ENCODE measurements around the gene SOX13. TPM values are rescaled to one million over a fixed set of nuclear protein-coding genes. Genes with fewer than 3 reads are reported as not detected.
"Not testable (repeated sequence)": the region's sequence is repeated elsewhere in the genome, so short reads cannot be mapped to it uniquely, and the experiment has no call there.

The SOX13 gene
- polyA plus RNA-seq, 3 donors, result 0.52 TPM; not detected in 2

- H3K9ac ChIP-seq (ENCODE audit: insufficient read depth, low read length, poor library complexity, severe bottlenecking), result no peak overlapping the region
- no peak overlapping the region for H3K4me3 ChIP-seq (replicated peaks in 1 of 3; ENCODE audit: low read depth in 2 of 3, low read length in 3 of 3)
- no peaks in the 10 kb centered on the region for H3K9me3 Mint-ChIP-seq
- H3K36me3 ChIP-seq (replicated peaks in 1 of 2; ENCODE audit: control insufficient read depth in 1 of 2, insufficient read depth in 2 of 2, low read length in 2 of 2), result no peaks in the 10 kb centered on the region
- peaks cover 4 to 14% of the 10 kb centered on the region in 2 donors for H3K27me3 ChIP-seq (ENCODE audit: control insufficient read depth in 2 of 2, insufficient read depth in 2 of 2, low read length in 2 of 2)
- peaks cover 12 to 22% (median 17%) of the 10 kb centered on the region in 3 donors for H3K27me3 Mint-ChIP-seq (ENCODE audit: low read depth in 3 of 3)
- no peak overlapping the region for H3K27ac Mint-ChIP-seq
- H3K27ac ChIP-seq (ENCODE audit: low read depth in 1 of 2, low read length in 2 of 2), result no peak overlapping the region
- H4K20me1 ChIP-seq (ENCODE audit: insufficient read depth, low read length), result no peaks in the 10 kb centered on the region
- H2AFZ ChIP-seq (ENCODE audit: insufficient read depth, low read depth, low read length, poor library complexity, severe bottlenecking), result no peak overlapping the region
- DNase-seq, result no peak
- no peak overlapping the region for H3K4me2 ChIP-seq (replicated peaks; ENCODE audit: extremely low read depth, low read length, poor library complexity, severe bottlenecking)
- 96% methylated on average over 3 of the region's 4 CpGs for WGBS (ENCODE audit: insufficient coverage)
- no peaks in the 10 kb centered on the region for H3K79me2 ChIP-seq (ENCODE audit: insufficient read depth, low read length)
- no peaks in the 10 kb centered on the region for H3K9me3 ChIP-seq (replicated peaks in 1 of 2; ENCODE audit: control insufficient read depth in 1 of 2, insufficient read depth in 1 of 2, low read length in 2 of 2)
- no peaks in the 10 kb centered on the region for H3K4me1 ChIP-seq (ENCODE audit: control insufficient read depth in 1 of 2, insufficient read depth in 2 of 2, low read length in 2 of 2)
- no peak for TF ChIP-seq CTCF (IDR thresholded peaks at IDR 0.05)
- H3K4me3 Mint-ChIP-seq, result no peak overlapping the region
- intact Hi-C loops (cut with micrococcal nuclease), result no loop called here
- no peaks in the 10 kb centered on the region for H3K36me3 Mint-ChIP-seq
- H3K4me1 Mint-ChIP-seq, result peaks cover 7% of the 10 kb centered on the region
Measured at GRCh38 chr1:204098683-204099082, 25.8 kb downstream of the SOX13 start.

GRCh38 chr1:204099754-204100153 lies 26.8 kb downstream of the SOX13 start:
- H3K4me3 ChIP-seq (replicated peaks in 1 of 3; ENCODE audit: low read depth in 2 of 3, low read length in 3 of 3); H3K36me3 ChIP-seq (replicated peaks in 1 of 2; ENCODE audit: control insufficient read depth in 1 of 2, insufficient read depth in 2 of 2, low read length in 2 of 2); H3K9me3 ChIP-seq (replicated peaks in 1 of 2; ENCODE audit: control insufficient read depth in 1 of 2, insufficient read depth in 1 of 2, low read length in 2 of 2); H4K20me1 ChIP-seq (ENCODE audit: insufficient read depth, low read length); H2AFZ ChIP-seq (ENCODE audit: insufficient read depth, low read depth, low read length, poor library complexity, severe bottlenecking); H3K79me2 ChIP-seq (ENCODE audit: insufficient read depth, low read length); H3K9me3 Mint-ChIP-seq; H3K27ac ChIP-seq (ENCODE audit: low read depth in 1 of 2, low read length in 2 of 2); H3K4me1 Mint-ChIP-seq; intact Hi-C loops (cut with micrococcal nuclease); H3K9ac ChIP-seq (ENCODE audit: insufficient read depth, low read length, poor library complexity, severe bottlenecking); DNase-seq; H3K4me3 Mint-ChIP-seq; H3K27ac Mint-ChIP-seq; H3K4me2 ChIP-seq (replicated peaks; ENCODE audit: extremely low read depth, low read length, poor library complexity, severe bottlenecking); H3K36me3 Mint-ChIP-seq; H3K4me1 ChIP-seq (ENCODE audit: control insufficient read depth in 1 of 2, insufficient read depth in 2 of 2, low read length in 2 of 2): not testable (repeated sequence)
- WGBS (ENCODE audit: insufficient coverage), result 89% methylated on average over 1 of the region's 2 CpGs
- H3K27me3 ChIP-seq (ENCODE audit: control insufficient read depth in 2 of 2, insufficient read depth in 2 of 2, low read length in 2 of 2), result peaks cover 4 to 16% of the 10 kb centered on the region in 2 donors
- H3K27me3 Mint-ChIP-seq (ENCODE audit: low read depth in 3 of 3), result peaks cover 12 to 26% (median 21%) of the 10 kb centered on the region in 3 donors

All from CD14-positive monocyte (primary cell).